ENCODE data around the gene PDE1C.
"Not testable (repeated sequence)": the region's sequence is repeated elsewhere in the genome, so short reads cannot be mapped to it uniquely, and the experiment has no call there.

Gene PDE1C

GRCh38 chr7:31887006-31887405 lies 183.2 kb downstream of the PDE1C start:
- no peak for DNase-seq

GRCh38 chr7:31885171-31885570 lies 185.0 kb downstream of the PDE1C start:
- DNase-seq: no peak

- DNase-seq: no peak
Measured at GRCh38 chr7:31883761-31884164, 186.4 kb downstream of the PDE1C start.

GRCh38 chr7:31882187-31882586 lies 188.0 kb downstream of the PDE1C start:
- DNase-seq: no peak

- DNase-seq: no peak
Measured at GRCh38 chr7:31878875-31879274, 191.3 kb downstream of the PDE1C start.

- DNase-seq: no peak
Measured at GRCh38 chr7:31875424-31875823, 194.8 kb downstream of the PDE1C start.

GRCh38 chr7:31874631-31875386 lies 195.4 kb downstream of the PDE1C start:
- DNase-seq: no peak

GRCh38 chr7:31873816-31874597 lies 196.2 kb downstream of the PDE1C start:
- no peak for DNase-seq

GRCh38 chr7:31872545-31873370 lies 197.4 kb downstream of the PDE1C start:
- DNase-seq: no peak

GRCh38 chr7:31864646-31865045 lies 205.6 kb downstream of the PDE1C start:
- no peak for DNase-seq

- DNase-seq: no peak
Measured at GRCh38 chr7:31860925-31861324, 209.3 kb downstream of the PDE1C start.

- no peak for DNase-seq
Measured at GRCh38 chr7:31858055-31858454, 212.2 kb downstream of the PDE1C start.

GRCh38 chr7:31857172-31857571 lies 213.0 kb downstream of the PDE1C start:
- DNase-seq: no peak

GRCh38 chr7:31856337-31856736 lies 213.9 kb downstream of the PDE1C start:
- no peak for DNase-seq

- DNase-seq: no peak
Measured at GRCh38 chr7:31855530-31855929, 214.7 kb downstream of the PDE1C start.

- no peak for DNase-seq
Measured at GRCh38 chr7:31853380-31853779, 216.8 kb downstream of the PDE1C start.

GRCh38 chr7:31852462-31852861 lies 217.7 kb downstream of the PDE1C start:
- DNase-seq: no peak

GRCh38 chr7:31851119-31851518 lies 219.1 kb downstream of the PDE1C start:
- DNase-seq: no peak

GRCh38 chr7:31850601-31851000 lies 219.6 kb downstream of the PDE1C start:
- no peak for DNase-seq

GRCh38 chr7:31850066-31850465 lies 220.1 kb downstream of the PDE1C start:
- DNase-seq: no peak

- no peak for DNase-seq
Measured at GRCh38 chr7:31835471-31835870, 234.7 kb downstream of the PDE1C start.

GRCh38 chr7:31833625-31834024 lies 236.6 kb downstream of the PDE1C start:
- DNase-seq: not testable (repeated sequence)

- no peak for DNase-seq
Measured at GRCh38 chr7:31828520-31828919, 241.7 kb downstream of the PDE1C start.
